Left lobe of liver (tissue), 2 donors: ENCODE measurements around the gene NLGN4X. TPM values are rescaled to one million over a fixed set of nuclear protein-coding genes. Genes with fewer than 3 reads are reported as not detected.

Source experiments
- ATAC-seq: fragments of 200-7000 bp; cut with Tn5 transposase; one replicate; pipeline ENCODE4 v1.9.1; 2020; ENCODE audit warnings: mild to moderate bottlenecking, moderate library complexity
- DNase-seq: peaks from one replicate; pipeline ENCODE4 v3.0.0-alpha.2; 2020; ENCODE audit warnings: low spot score
- total RNA-seq: library from RNA; stranded (reverse); gene quantifications from one replicate; pipeline ENCODE4 v1.2.1, GENCODE V29; 2021
- donor health status: DM: no; HTN: no; CAD: no; lungs with moderate emphysema.
- donor health status: DM: no; HTN: yes; CAD: no.

The NLGN4X gene
- total RNA-seq, 1 donor from 2014 or later: 1.5 TPM

DNA sequence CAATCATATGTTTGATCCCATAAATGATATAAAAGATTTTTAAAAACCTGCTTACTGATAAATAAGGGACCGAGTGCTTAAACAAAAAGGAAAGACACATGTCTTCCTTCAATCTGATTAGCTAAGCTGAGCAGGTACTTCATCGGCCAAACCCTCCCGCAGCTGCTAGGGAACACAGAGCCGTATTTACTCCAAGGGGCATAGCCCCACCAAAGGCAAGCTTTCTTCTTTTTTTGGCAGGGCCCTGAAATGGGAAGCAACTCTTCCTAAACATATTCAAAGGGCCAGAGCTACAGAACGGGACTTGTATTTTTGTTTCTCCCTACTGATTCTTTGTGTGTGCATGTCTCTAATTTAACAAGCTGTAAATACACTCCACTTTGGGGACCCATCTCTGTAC is 337.3 kb downstream of the NLGN4X start:
- no peak for DNase-seq
- no peak for ATAC-seq

DNA sequence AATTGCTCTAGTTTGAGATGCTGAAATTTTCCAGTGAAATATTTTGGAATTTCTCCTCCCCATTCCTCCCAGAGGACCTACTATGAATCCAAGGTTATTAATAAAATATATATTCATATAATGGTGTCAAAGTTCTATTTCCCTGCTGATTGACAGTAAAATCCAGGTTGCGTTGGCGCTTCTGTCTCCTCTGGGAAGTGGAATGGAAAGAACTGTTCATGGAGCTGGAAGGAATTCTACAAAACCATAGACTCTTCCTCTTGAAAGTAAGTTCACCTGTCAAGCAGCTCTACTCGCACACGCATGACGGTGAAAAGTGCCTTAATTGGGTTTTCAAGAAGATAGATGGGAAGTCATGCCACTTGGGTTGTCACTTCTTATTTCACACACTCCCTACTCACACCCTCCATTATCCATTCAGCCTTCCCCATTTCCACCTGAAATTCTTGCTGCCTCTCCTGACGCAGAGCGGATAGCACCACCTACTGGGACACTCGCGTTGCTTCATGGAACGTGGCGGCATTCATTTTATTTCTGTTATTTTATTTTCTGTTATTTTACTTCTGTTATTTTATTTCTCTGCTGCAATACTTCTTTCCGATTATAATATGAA is 351.6 kb downstream of the NLGN4X start:
- ATAC-seq (peak; percentile 44), DNase-seq (no peak)

DNA sequence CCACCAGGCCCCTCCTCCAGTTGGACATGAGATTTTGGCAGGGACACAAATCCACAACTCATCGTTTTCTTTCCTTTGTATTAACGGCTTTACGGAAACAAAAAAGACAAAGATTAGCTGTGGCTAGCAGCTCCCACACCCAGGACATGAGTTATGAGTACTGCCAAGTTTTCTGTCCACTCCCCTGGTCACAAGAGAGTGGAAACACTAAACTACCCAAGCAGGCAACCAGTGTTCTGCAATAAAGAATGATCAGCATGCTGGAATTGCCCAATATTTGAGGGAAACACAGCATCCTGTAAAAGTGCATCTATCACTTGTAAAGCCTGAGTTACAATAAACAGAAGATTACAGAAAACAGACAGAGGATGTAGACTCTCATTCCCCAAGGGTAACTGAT is 358.4 kb downstream of the NLGN4X start:
- DNase-seq (no peak), ATAC-seq (no peak)

DNA sequence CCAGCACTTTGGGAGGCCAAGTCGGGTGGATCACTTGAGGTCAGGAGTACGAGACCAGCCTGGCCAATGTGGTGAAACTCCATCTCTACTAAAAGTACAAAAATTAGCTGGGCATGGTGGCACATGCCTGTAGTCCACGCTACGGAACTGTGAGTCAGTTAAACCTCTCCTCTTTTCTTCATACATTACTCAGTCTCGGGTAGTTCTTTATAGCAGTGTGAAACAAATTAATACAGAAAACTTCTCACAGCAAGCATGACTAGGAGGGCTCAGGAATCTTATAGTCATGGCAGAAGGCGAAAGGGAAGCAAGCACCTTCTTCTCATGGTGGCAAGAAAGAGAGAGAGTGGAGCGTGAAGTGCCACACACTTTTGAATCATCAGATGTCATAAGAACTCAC is 358.9 kb downstream of the NLGN4X start:
- no peak for DNase-seq
- ATAC-seq: no peak

DNA sequence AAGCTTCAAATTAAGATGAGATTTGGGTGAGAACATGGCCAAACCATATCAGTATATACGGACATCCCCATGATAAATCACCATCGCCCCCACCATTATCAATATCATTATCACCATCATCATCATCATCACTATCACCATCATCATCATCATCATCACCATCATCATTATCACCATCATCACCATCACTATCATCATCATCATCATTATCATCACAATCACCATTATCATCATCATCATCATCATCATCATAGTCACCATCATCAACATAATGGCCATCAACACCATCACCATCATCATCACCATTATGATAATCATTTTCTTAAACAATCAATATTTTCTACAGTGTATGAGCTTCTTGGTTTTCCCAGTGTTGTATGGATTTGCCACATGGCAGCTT is 360.9 kb downstream of the NLGN4X start:
- ATAC-seq (no peak), DNase-seq (no peak)

DNA sequence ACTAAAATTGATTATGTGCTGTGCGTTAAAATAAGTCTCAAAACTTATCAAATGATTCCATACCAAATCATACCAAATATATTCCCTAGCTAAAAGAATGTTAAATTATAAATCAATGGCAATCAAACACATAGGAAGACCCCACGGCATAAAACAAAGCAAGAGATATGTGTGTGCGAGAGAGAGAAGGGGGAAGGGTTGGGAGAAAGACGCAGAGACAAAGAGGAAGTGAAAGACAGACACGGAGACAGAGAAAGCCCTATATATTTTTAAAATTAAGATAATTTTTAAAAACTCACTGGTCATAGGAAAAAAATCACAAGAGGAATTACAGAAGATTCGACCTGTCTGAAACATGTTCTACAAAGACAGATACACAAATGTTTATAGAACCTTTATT is 371.4 kb downstream of the NLGN4X start:
- no peak for DNase-seq

DNA sequence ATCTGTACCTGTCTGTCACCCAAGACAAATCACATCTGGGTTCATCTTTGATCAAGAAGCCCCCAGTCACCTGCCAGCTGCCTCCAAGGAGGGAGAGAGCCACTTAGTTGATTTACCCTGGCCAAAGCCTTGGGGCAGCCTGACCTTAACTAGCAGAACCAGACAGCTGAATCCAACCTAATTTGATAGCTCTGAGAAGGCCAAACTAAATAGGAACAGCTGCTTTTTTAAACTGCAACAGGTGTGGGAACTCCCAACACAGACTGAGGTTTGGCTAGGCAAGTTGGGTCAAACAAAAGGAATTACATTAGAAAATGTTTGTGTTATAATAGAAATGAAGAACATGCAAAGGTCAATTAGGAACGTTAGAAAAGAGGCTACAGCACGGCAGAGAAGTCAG is 375.7 kb downstream of the NLGN4X start:
- no peak for ATAC-seq
- no peak for DNase-seq

More for the DNA sequence above, 371.4 kb downstream of the NLGN4X start:
- no peak for ATAC-seq

DNA sequence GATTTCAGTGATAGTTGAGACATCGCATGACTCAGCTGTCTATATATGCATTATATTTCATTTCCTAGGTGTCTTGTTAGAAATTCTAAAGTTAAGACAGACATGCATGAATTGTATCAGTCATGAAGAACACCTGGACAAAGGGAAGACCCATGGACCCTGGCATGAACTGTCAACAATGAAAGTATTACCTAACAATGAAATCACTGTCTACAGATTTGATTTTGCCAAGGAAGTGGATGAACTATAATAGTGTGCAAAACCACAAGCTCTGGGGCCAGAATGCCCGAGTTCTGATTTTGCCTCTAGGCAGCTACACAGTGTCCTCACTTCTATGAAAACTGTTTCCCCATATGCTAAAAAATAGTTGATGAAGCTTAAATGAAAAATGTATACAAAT is 386.1 kb downstream of the NLGN4X start:
- ATAC-seq (no peak), DNase-seq (no peak)
